ENCODE data around the gene PXMP2.

GRCh38 chr12:132639956-132640520 lies 47.3 kb upstream of the PXMP2 start:
- TF ChIP-seq CTCF (IDR thresholded peaks at IDR 0.05; ENCODE audit: low read depth, low read length): no peak
- no peak for TF ChIP-seq EZH2phosphoT487 (IDR thresholded peaks at IDR 0.05; ENCODE audit: low read depth)
